HG03575 (cell line): ENCODE measurements around the gene JAKMIP3.

Experiments used
- ATAC-seq: cut with Tn5 transposase; IDR thresholded peaks from one replicate; pipeline ENCODE4 v1.9.1; 2021; ENCODE audit not compliant: unreplicated experiment, insufficient number of reproducible peaks, low FRiP score; ENCODE audit errors: extremely low read depth

Gene JAKMIP3

GRCh38 chr10:132065491-132066105, at the start of gene JAKMIP3:
Gene JAKMIP3 (plus strand): TSS chr10:132065946. CDS start chr10:132104809, 38,863 bp downstream.
- no peak for ATAC-seq

- ATAC-seq = no peak
These were observed 49.2 kb upstream of the JAKMIP3 start for GRCh38 chr10:132016514-132016913.

GRCh38 chr10:132018446-132018845, 47.3 kb upstream of the JAKMIP3 start:
- ATAC-seq = no peak

- ATAC-seq = no peak
These were observed 46.4 kb upstream of the JAKMIP3 start for GRCh38 chr10:132019366-132019765.

DNA sequence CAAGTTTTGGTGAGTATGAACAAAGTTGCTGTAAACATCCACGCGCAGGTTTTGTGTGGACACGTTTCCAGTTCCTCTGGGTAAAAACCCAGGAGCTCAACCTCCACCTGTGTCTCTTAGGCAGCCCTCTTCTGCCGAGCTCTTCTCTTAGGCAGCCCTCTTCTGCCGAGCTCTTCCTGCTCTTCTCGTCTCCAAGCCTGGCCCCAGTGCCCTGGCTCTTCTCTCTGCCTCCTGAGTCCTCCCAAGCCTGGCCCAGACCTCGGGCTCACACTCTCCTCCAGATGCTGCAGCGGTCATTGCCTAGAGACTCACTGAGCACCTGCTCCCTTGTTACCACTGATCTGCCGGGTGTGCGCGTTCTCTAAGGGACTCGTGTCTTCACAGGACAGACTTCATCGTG, 45.3 kb upstream of the JAKMIP3 start:
- no peak for ATAC-seq

GRCh38 chr10:132021046-132021445, 44.7 kb upstream of the JAKMIP3 start:
- no peak for ATAC-seq

- ATAC-seq = no peak
These were observed 44.1 kb upstream of the JAKMIP3 start for GRCh38 chr10:132021504-132022143.

DNA sequence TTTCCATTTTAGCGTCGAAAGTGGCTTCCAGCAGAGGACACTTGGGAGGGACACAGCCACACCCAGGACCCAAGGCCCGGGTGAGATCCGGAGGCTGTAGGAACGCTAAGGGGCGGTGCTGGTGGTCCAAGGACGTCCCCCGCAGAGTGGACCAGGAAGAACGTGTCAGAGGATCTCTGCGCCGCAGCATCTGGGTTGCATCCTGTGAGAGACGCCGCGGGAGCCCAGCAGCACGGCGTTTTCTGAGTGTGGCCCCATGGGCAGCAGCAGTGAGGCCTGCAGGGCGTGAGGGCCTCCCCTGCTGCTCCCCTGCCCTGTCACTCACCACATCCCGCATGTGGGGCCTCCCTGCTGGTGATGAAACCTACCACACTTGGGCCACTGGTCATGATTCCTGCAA, 43.5 kb upstream of the JAKMIP3 start:
- ATAC-seq = no peak

DNA sequence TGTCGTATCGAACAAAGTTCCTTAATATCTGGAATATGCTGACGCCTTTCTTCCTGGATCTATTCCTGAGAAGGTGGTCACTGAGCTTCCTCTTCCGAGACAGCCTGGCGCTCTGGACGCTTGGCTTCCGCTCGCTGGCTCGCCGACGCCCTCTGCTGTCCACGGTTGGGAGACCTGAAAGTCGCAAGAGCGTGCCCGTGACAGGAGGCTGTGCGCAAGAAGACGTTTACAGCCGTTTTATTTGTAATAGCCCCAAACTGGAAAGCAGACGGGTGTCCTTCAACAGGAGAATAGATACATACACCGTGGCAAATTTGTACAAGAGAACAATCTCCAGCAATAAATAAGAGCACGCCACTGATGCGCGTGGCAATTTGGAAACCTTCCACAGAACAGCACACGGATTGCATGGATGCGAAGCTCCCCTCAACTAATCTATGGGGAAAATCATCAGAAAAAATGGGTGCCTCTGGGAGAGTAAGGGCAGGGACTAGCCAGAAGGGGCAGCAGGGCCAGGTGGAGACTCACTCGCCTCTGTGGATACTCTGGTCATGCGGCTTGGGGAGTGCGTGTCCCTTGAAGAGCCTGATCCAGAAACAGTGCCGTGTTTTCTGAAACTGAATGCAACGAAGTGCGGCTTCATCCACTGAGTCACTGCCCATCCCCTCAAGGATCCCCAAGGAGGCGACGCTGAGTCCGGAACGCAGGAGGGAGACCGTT, 42.5 kb upstream of the JAKMIP3 start:
- ATAC-seq = no peak

DNA sequence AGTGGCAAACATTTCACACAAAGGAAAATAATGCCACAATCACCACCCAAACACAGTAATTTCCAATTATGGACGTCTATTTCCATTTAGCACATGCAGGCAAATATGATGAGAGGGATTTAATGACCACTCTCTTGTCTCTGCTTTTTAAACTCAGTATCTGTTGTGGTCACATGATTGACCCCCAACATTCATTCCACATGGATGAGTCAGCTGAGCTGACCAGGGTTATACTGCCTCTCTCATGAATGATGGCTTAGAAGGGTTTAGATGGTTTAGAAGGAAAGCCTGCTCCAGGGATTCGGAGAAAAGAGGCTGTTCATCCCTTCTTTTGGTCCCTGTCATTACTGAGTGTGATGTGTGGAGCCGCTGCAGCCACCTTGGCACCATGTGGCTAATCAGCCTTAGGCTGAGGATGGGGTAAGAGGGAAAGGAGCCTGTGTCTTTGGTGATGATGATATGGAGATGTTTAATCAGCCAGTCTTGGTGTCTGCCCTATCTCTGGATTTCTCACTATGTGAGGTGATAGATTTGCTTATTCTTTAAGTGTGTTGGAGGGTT, 38.2 kb upstream of the JAKMIP3 start:
- no peak for ATAC-seq

- no peak for ATAC-seq
These were observed 37.0 kb upstream of the JAKMIP3 start for GRCh38 chr10:132028706-132029105.

- ATAC-seq = no peak
These were observed 34.8 kb upstream of the JAKMIP3 start for GRCh38 chr10:132030898-132031463.

DNA sequence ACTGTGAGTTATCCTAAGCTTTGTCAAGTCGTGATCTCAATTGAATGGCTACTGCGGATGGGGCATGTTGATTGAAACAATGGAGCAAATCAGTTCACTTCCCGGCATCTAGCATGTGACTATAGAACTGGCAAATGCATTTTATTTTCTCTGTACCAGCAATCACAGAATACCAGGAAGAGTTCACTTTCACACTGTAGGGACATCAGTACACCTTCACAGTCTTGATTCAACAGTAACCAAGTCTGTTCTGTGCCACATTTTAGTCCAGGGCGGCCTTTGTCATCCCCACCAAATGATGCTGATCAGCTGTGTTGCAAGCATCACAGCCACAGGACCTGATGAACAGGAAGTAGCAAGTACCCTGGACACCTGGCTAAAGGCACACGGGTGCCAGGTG, 32.1 kb upstream of the JAKMIP3 start:
- ATAC-seq = no peak

DNA sequence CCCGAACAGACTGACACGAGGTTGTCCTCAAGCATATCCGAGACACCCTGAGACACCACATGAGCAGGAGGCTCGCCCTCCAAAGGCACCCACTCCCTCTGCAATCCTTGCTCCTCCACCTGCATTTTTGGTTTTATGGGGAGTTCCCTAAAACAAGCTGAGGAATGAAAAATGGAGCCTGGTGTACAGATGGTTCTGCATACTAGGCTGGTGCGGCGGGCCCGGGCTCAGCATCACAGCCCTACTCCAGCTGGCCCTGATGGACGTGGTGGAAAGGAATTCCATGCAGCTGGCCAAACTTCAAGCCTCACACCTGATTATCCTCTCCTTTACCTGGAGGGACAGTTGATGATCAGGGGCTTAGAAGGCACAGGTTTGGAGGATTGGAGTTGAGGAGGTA, 30.3 kb upstream of the JAKMIP3 start:
- ATAC-seq = no peak

GRCh38 chr10:132036153-132036886, 29.4 kb upstream of the JAKMIP3 start:
- ATAC-seq = no peak

- no peak for ATAC-seq
These were observed 28.7 kb upstream of the JAKMIP3 start for GRCh38 chr10:132036887-132037675.

- ATAC-seq = no peak
These were observed 28.1 kb upstream of the JAKMIP3 start for GRCh38 chr10:132037676-132037975.

- ATAC-seq = no peak
These were observed 26.4 kb upstream of the JAKMIP3 start for GRCh38 chr10:132039371-132039770.

- ATAC-seq = no peak
These were observed 25.7 kb upstream of the JAKMIP3 start for GRCh38 chr10:132040046-132040445.
